ENCODE data around the gene PRRX2. TPM values are rescaled to one million over a fixed set of nuclear protein-coding genes. Genes with fewer than 3 reads are reported as not detected.

Gene PRRX2
- total RNA-seq, 1 donor from 2014 or later = 10.1 TPM

DNA sequence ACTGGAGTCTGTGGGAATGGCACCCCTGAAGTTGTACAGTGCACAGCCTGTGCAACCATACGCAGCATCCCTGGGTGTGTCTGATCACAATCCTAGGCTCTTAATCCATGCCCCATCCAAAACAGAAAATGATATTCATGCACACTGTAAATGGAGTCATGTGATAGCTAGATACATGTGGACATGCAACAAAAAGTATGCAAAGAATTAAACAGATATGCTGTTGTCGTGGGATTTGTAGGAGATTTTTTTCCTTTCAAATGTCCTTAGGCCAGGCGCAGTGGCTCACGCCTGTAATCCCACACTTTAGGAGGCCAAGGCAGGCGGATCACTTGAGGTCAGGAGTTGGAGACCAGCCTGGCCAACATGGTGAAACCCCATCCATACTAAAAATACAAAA is 36.1 kb downstream of the PRRX2 start:
- Mint-ChIP-seq H3K27me3 (ENCODE audit: low read depth) (peaks cover 16% of the 10 kb centered on the region), H3K36me3 (no peaks in the 10 kb centered on the region), H3K4me1 (peaks cover 22% of the 10 kb centered on the region), H3K9me3 (no peaks in the 10 kb centered on the region), H3K27ac (no peak overlapping the region), H3K4me3 (no peak overlapping the region)
- DNase-seq (ENCODE audit: low spot score in 2 of 2, unreplicated experiment in 2 of 2) = no peak
- TF ChIP-seq, protein P1, sequence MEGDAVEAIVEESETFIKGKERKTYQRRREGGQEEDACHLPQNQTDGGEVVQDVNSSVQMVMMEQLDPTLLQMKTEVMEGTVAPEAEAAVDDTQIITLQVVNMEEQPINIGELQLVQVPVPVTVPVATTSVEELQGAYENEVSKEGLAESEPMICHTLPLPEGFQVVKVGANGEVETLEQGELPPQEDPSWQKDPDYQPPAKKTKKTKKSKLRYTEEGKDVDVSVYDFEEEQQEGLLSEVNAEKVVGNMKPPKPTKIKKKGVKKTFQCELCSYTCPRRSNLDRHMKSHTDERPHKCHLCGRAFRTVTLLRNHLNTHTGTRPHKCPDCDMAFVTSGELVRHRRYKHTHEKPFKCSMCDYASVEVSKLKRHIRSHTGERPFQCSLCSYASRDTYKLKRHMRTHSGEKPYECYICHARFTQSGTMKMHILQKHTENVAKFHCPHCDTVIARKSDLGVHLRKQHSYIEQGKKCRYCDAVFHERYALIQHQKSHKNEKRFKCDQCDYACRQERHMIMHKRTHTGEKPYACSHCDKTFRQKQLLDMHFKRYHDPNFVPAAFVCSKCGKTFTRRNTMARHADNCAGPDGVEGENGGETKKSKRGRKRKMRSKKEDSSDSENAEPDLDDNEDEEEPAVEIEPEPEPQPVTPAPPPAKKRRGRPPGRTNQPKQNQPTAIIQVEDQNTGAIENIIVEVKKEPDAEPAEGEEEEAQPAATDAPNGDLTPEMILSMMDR (IDR thresholded peaks at IDR 0.05; ENCODE audit: unreplicated experiment) = no peak

DNA sequence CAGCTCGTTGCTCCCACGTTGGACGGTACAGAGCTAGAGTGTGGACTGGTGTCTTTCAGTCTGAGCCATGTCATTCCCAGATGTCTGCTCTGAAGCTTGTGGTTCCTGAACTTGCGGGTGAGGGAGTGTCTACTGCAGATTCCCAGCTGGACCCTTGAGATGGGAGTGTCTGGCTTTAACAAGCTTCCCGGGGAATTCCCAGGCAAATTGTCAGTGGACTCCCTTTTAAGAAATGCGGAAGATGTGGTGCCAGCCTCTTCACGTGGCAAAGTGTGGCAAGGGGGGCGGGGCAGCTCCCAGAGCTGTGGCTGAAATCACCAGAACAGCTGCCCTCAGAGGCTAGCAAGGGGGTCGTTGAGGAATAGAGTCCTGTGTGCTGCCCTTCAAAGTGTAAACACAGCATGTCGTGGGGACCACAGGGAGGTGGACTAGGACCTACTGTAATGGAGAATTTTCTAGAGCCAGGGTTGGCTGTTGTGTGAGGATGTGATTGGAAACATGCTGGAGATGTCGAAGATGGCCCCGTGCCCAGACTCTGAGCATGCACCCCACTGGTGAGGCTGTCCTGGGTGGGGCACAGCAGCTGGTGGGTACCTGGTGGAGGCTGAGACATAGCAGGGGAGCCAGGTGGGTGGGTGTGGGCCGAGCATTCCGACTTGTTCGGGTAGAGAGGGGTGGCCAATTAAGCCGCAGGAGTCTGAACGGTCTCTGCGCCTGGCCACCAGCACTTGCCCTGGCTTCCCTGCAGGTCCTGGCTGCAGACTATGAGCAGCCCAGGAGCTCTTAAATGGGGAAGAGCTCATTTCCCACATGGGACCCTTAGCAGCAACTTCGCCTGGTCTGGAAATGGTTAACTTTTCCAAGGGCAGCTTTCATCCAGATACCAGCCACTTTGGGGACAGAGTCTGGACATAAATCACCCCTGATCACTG is 37.4 kb downstream of the PRRX2 start:
- H3K27me3 Mint-ChIP-seq (ENCODE audit: low read depth) = peaks cover 11% of the 10 kb centered on the region
- no peaks in the 10 kb centered on the region for H3K9me3 Mint-ChIP-seq
- DNase-seq (ENCODE audit: low spot score in 2 of 2, unreplicated experiment in 2 of 2) = no peak
- no peak overlapping the region for H3K4me3 Mint-ChIP-seq
- H3K27ac Mint-ChIP-seq = peak overlapping the region; percentile 80
- H3K36me3 Mint-ChIP-seq = no peaks in the 10 kb centered on the region
- peaks cover 19% of the 10 kb centered on the region for H3K4me1 Mint-ChIP-seq
- TF ChIP-seq, protein P1 (IDR thresholded peaks at IDR 0.05; ENCODE audit: unreplicated experiment) = no peak

DNA sequence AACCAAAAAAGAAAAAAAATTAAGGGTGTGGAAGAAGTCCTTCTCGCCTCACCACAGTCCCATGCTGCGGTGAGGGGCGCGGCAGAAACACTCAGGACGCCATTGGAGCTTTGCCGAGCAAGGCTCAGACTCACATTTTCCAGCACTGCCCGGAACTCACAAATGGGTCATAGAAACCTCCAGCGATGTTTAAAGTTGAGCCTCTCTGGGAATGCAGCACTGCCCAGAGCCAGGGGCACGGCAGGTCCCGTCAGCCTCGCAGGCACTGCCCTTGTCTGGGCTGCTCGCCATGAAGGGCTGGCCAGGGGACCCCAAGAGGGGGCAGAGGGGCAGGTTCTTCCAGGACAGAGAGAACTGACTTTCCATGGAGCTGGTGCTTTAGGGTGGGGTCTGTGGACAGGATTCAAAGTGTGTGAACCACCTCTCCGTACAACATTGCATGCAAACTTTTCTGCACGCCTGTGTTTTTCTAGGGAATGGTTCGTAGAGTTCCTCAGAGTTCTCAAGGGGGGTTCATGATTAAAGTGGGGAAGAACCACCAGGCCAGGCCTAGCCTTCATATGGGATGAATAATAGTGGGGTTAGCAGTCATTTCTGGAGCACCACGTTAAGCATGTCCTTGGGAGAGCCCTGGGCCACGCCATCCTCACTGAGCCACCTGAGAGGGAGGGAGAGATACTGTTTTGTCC is 38.4 kb downstream of the PRRX2 start:
- Mint-ChIP-seq H3K27ac (no peak overlapping the region), H3K27me3 (ENCODE audit: low read depth) (peaks cover 11% of the 10 kb centered on the region), H3K4me1 (peaks cover 23% of the 10 kb centered on the region), H3K9me3 (no peaks in the 10 kb centered on the region), H3K36me3 (no peaks in the 10 kb centered on the region), H3K4me3 (no peak overlapping the region)
- no peak for DNase-seq (ENCODE audit: low spot score in 2 of 2, unreplicated experiment in 2 of 2)
- TF ChIP-seq, protein P1 (IDR thresholded peaks at IDR 0.05; ENCODE audit: unreplicated experiment) = no peak

DNA sequence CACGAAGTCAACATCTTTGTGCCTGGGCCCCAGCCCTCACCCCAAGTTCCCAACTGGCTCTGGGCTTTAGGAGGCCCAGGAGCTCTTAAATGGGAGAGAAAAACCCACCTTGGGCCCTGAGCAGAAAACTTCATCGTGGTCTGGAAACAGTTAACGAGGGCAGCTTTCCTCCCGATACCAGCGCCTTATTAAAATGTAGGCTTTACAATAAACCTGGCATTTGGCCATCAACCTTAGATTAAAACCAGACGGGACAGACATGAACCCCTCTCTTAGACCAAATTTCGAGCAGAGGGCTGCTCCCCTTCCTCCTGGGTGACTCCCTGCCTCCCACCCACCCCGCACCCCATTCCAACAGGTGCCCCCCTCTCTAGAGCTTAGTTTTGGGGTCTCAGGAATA is 39.4 kb downstream of the PRRX2 start:
- H3K27me3 Mint-ChIP-seq (ENCODE audit: low read depth) = peaks cover 6% of the 10 kb centered on the region
- DNase-seq (ENCODE audit: low spot score in 2 of 2, unreplicated experiment in 2 of 2) = no peak
- H3K36me3 Mint-ChIP-seq = no peaks in the 10 kb centered on the region
- peaks cover 28% of the 10 kb centered on the region for H3K4me1 Mint-ChIP-seq
- H3K4me3 Mint-ChIP-seq = no peak overlapping the region
- no peak overlapping the region for H3K27ac Mint-ChIP-seq
- TF ChIP-seq, protein P1 (IDR thresholded peaks at IDR 0.05; ENCODE audit: unreplicated experiment) = no peak
- no peaks in the 10 kb centered on the region for H3K9me3 Mint-ChIP-seq

DNA sequence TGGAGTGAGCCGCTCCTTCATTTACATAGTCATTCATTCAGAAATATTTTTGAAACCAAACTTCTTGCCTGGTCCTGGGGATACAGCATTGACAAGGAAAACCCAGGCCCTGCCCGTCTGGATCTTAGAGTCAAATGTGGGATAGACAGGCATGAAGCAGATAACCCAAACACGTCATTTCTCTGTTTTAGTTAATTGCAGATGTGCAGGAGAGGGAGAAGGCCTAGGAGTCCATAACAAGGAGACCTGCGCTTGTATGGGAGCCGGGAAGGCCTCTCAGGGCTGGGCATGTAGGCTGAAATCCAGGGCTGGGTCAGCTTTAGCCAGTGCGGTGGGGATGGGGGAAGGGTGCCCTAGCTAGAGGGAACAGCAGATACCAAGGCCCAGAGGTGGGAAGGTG is 43.3 kb downstream of the PRRX2 start:
- Mint-ChIP-seq H3K36me3 (no peaks in the 10 kb centered on the region), H3K9me3 (no peaks in the 10 kb centered on the region), H3K4me1 (peaks cover 36% of the 10 kb centered on the region), H3K4me3 (no peak overlapping the region), H3K27me3 (ENCODE audit: low read depth) (no peaks in the 10 kb centered on the region), H3K27ac (peak overlapping the region; percentile 79)
- no peak for DNase-seq (ENCODE audit: low spot score in 2 of 2, unreplicated experiment in 2 of 2)
- TF ChIP-seq, protein P1 (IDR thresholded peaks at IDR 0.05; ENCODE audit: unreplicated experiment) = no peak
